IMR-90 (cell line): ENCODE results near the gene TAB2. TPM values are rescaled to one million over a fixed set of nuclear protein-coding genes. Genes with fewer than 3 reads are reported as not detected.

Experiments used
- ATAC-seq: fragments of 200-7000 bp; cut with Tn5 transposase; 2 replicates; pipeline ENCODE4 v1.9.1; 2020; ENCODE audit warnings: low read depth, mild to moderate bottlenecking, moderate library complexity
- BruUV-seq: library from RNA; stranded (reverse); fragments of 400-500 nt; replicated peaks from 2 replicates; lab custom pipeline; 2021; lab: Mats Ljungman, UMichigan
- CTCF ChIA-PET: fragments of 300-600 bp; formaldehyde crosslinking; extraction: SDS; loops from one replicate; lab custom pipeline; 2021; ENCODE audit warnings: antibody characterized with exemption; lab: Yijun Ruan, JAX
- POLR2A ChIA-PET: fragments of 300-600 bp; sonication (Branson Sonifier 250); formaldehyde crosslinking; loops from one replicate; lab custom pipeline; 2022; ENCODE audit warnings: antibody characterized with exemption; ENCODE audit not compliant: unreplicated experiment; lab: Charles Lee
- DNase-seq: peaks from one replicate; pipeline ENCODE4 v3.0.0; 2013
- H2AFZ ChIP-seq: replicated peaks from 2 replicates; pipeline ENCODE3; 2013; ENCODE audit warnings: low read length, mild to moderate bottlenecking; ENCODE audit not compliant: poor library complexity
- H2AK5ac ChIP-seq: 2 replicates; pipeline ENCODE4 v1.6.1; 2013; ENCODE audit warnings: low read depth, low read length, inconsistent platforms
- H2AK9ac ChIP-seq: replicated peaks from 2 replicates; pipeline ENCODE3; 2013; ENCODE audit warnings: mild to moderate bottlenecking, low read depth, low read length, moderate library complexity; ENCODE audit not compliant: poor library complexity
- H2BK120ac ChIP-seq: 2 replicates; pipeline ENCODE4 v1.6.1; 2013; ENCODE audit warnings: low read depth, low read length, inconsistent platforms
- H2BK15ac ChIP-seq: 3 replicates; pipeline ENCODE4 v1.6.1; 2013; ENCODE audit warnings: low read depth, low read length, inconsistent platforms
- H2BK20ac ChIP-seq: 2 replicates; pipeline ENCODE4 v1.6.1; 2013; ENCODE audit warnings: low read depth, mild to moderate bottlenecking, inconsistent platforms, low read length, moderate library complexity
- H2BK5ac ChIP-seq: 2 replicates; pipeline ENCODE4 v1.6.1; 2013; ENCODE audit warnings: mild to moderate bottlenecking, low read depth, low read length, inconsistent platforms; ENCODE audit not compliant: poor library complexity, severe bottlenecking
- H3K14ac ChIP-seq: replicated peaks from 2 replicates; pipeline ENCODE4 v1.6.1; 2013; ENCODE audit warnings: low read depth, low read length, inconsistent platforms
- H3K18ac ChIP-seq: 2 replicates; pipeline ENCODE4 v1.6.1; 2013; ENCODE audit warnings: low read depth, low read length, control low read depth
- H3K23ac ChIP-seq: 2 replicates; pipeline ENCODE4 v1.6.1; 2013; ENCODE audit warnings: low read depth, low read length, inconsistent platforms
- H3K27ac ChIP-seq: 2 replicates; pipeline ENCODE4 v1.5.1; 2013; ENCODE audit warnings: mild to moderate bottlenecking, control low read depth, low read length; ENCODE audit not compliant: insufficient read depth
- H3K27me3 ChIP-seq: 2 replicates; pipeline ENCODE4 v1.6.1; 2013; ENCODE audit warnings: low read length; ENCODE audit not compliant: control insufficient read depth, insufficient read depth
- H3K36me3 ChIP-seq: 2 replicates; pipeline ENCODE4 v1.6.1; 2013; ENCODE audit warnings: low read length, mixed read lengths; ENCODE audit not compliant: control insufficient read depth, insufficient read depth
- H3K4ac ChIP-seq: 2 replicates; pipeline ENCODE4 v1.6.1; 2013; ENCODE audit warnings: low read depth, low read length, inconsistent platforms
- H3K4me1 ChIP-seq: 2 replicates; pipeline ENCODE4 v1.6.1; 2013; ENCODE audit warnings: low read length, mixed read lengths; ENCODE audit not compliant: control insufficient read depth, insufficient read depth
- H3K4me2 ChIP-seq: 2 replicates; pipeline ENCODE4 v1.6.1; 2013; ENCODE audit warnings: low read depth, mild to moderate bottlenecking, control low read depth, low read length, moderate library complexity
- H3K4me3 ChIP-seq: 2 replicates; pipeline ENCODE4 v1.5.1; 2013; ENCODE audit warnings: low read depth, mild to moderate bottlenecking, control low read depth, low read length, moderate library complexity; ENCODE audit not compliant: insufficient read depth
- H3K56ac ChIP-seq: 2 replicates; pipeline ENCODE4 v1.6.1; 2013; ENCODE audit warnings: low read length, inconsistent platforms; ENCODE audit not compliant: insufficient read depth; ENCODE audit errors: extremely low read depth
- H3K79me1 ChIP-seq, 2 experiments: 2 replicates each; pipeline ENCODE4 v1.6.1; 2013; ENCODE audit warnings: low read length in 2 of 2, inconsistent platforms in 1 of 2, low read depth in 1 of 2
- H3K9ac ChIP-seq: 2 replicates; pipeline ENCODE4 v1.6.1; 2013; ENCODE audit warnings: low read depth, low read length, control low read depth
- H3K9me1 ChIP-seq: 2 replicates; pipeline ENCODE4 v1.6.1; 2013; ENCODE audit warnings: low read length, inconsistent platforms; ENCODE audit not compliant: insufficient read depth
- H3K9me3 ChIP-seq: 2 replicates; pipeline ENCODE4 v1.6.1; 2013; ENCODE audit warnings: low read length; ENCODE audit not compliant: control insufficient read depth, insufficient read depth
- H4K20me1 ChIP-seq: 2 replicates; pipeline ENCODE4 v1.6.1; 2013; ENCODE audit warnings: low read length, inconsistent platforms; ENCODE audit not compliant: insufficient read depth
- H4K5ac ChIP-seq: 2 replicates; pipeline ENCODE4 v1.6.1; 2013; ENCODE audit warnings: mild to moderate bottlenecking, low read depth, low read length, control low read depth
- H4K8ac ChIP-seq, 2 experiments: 2 replicates each; pipeline ENCODE4 v1.6.1; 2013; ENCODE audit warnings: low read depth in 2 of 2, low read length in 2 of 2, control low read depth in 1 of 2, inconsistent platforms in 1 of 2
- H4K91ac ChIP-seq: 2 replicates; pipeline ENCODE4 v1.6.1; 2013; ENCODE audit warnings: low read depth, low read length, inconsistent platforms; ENCODE audit not compliant: insufficient read depth
- BHLHE40 ChIP-seq: fragments of 150-350 bp; IDR thresholded peaks from 2 replicates; pipeline ENCODE4 v1.6.1; 2016; ENCODE audit warnings: mild to moderate bottlenecking, low read depth, low read length
- CEBPB ChIP-seq: IDR thresholded peaks from 2 replicates; pipeline ENCODE4 v1.6.1; 2012; ENCODE audit warnings: low read depth, low read length, improper control_type of control experiment
- CHD1 ChIP-seq: IDR thresholded peaks from 2 replicates; pipeline ENCODE4 v1.6.1; 2012; ENCODE audit warnings: low read depth, low read length, improper control_type of control experiment
- FOS ChIP-seq: fragments of 150-350 bp; IDR thresholded peaks from 2 replicates; pipeline ENCODE4 v1.6.1; 2016; ENCODE audit warnings: low read depth, low read length
- MAFK ChIP-seq: IDR thresholded peaks from 2 replicates; pipeline ENCODE4 v1.6.1; 2012; ENCODE audit warnings: low read depth, low read length, improper control_type of control experiment
- MAZ ChIP-seq: IDR thresholded peaks from 2 replicates; pipeline ENCODE4 v1.6.1; 2012; ENCODE audit warnings: low read depth, mild to moderate bottlenecking, low read length, improper control_type of control experiment, moderate library complexity, borderline replicate concordance
- POLR2A ChIP-seq: IDR thresholded peaks from 2 replicates; pipeline ENCODE4 v1.6.1; 2012; ENCODE audit warnings: mild to moderate bottlenecking, low read depth, low read length
- RAD21 ChIP-seq: IDR thresholded peaks from 2 replicates; pipeline ENCODE4 v1.6.1; 2012; ENCODE audit warnings: low read length, improper control_type of control experiment
- RCOR1 ChIP-seq: IDR thresholded peaks from 2 replicates; pipeline ENCODE4 v1.6.1; 2012; ENCODE audit warnings: mild to moderate bottlenecking, low read length, improper control_type of control experiment; ENCODE audit not compliant: insufficient replicate concordance
- RFX5 ChIP-seq: IDR thresholded peaks from 2 replicates; pipeline ENCODE4 v1.8.0; 2012; ENCODE audit warnings: low read depth, mild to moderate bottlenecking, low read length, moderate library complexity
- SMC3 ChIP-seq: fragments of 150-350 bp; IDR thresholded peaks from 2 replicates; pipeline ENCODE4 v1.6.1; 2016; ENCODE audit warnings: low read depth, mild to moderate bottlenecking, antibody characterized with exemption, low read length, moderate library complexity
- WGBS, 2 experiments: methylation state at CpG; one replicate each; pipeline versions ENCODE4 v1.1.5 to v1.1.7; 2013; ENCODE audit warnings: missing lambda C conversion rate in 2 of 2; ENCODE audit not compliant: insufficient read length in 1 of 2; ENCODE audit errors: extremely low coverage in 2 of 2; 5-methylcytosine and 5-hydroxymethylcytosine counted together
- dilution Hi-C: fragments of 300-500 bp; cut with HindIII; formaldehyde crosslinking; loops from one replicate; pipeline ENCODE4 v1.14.3; 2018; ENCODE audit warnings: low sequenced_read_pairs; ENCODE audit not compliant: unreplicated experiment
- in situ Hi-C: fragments of 300-500 bp; cut with MboI; formaldehyde crosslinking; loops from 3 replicates; pipeline ENCODE4 v1.14.3; 2019; ENCODE audit warnings: low sequenced_read_pairs, inconsistent platforms, mixed read lengths
- intact Hi-C: fragments of 100-400 bp; cut with micrococcal nuclease; formaldehyde crosslinking; loops from 2 replicates; pipeline ENCODE4 v1.10.0; 2022
- polyA plus RNA-seq, 3 experiments: library from polyadenylated mRNA; depleted of rRNA; stranded (reverse); fragments of >200 nt; gene quantifications; 2 replicates each; pipeline ENCODE4 v1.2.3, GENCODE V29; 2012; ENCODE audit warnings: low replicate concordance in 1 of 3
- total RNA-seq: library from RNA; depleted of rRNA; stranded (reverse); fragments of >200 nt; gene quantifications from 2 replicates; pipeline ENCODE4 v1.2.3, GENCODE V29; 2012
- TF ChIP-seq, protein P1 (sequence below): fragments of 150-350 bp; IDR thresholded peaks from 2 replicates; pipeline ENCODE4 v1.6.1; 2017; ENCODE audit warnings: mild to moderate bottlenecking, antibody characterized with exemption, low read length, low read depth
- TF ChIP-seq, protein P2 (sequence below): conservative IDR thresholded peaks from 2 replicates; pipeline ENCODE4 v1.5.1; 2012; ENCODE audit warnings: mild to moderate bottlenecking, low read depth, low read length, improper control_type of control experiment
- TF ChIP-seq, protein P3 (sequence below): fragments of 150-350 bp; IDR thresholded peaks from 2 replicates; pipeline ENCODE4 v1.6.1; 2016; ENCODE audit warnings: low read depth, mild to moderate bottlenecking, low read length, moderate library complexity, borderline replicate concordance

TAB2 gene
- total and polyA plus RNA-seq, 2 of the 4 experiments (the other 2 are of a cell fraction): 20.8 to 25.3 TPM

- no peak overlapping the region for H4K91ac ChIP-seq
- no peak overlapping the region for H3K27ac ChIP-seq
- H3K14ac ChIP-seq: 0 out of 2 replicates have a peak overlapping the region, but pooled peaks have one; percentile 18
- H4K20me1 ChIP-seq: no peaks in the 10 kb centered on the region
- no peak overlapping the region for H4K5ac ChIP-seq
- WGBS, 2 experiments: 80% methylated on average over 1 of the region's 19 CpGs; no CpG with 5 or more reads in 1 of the 2 experiments
- no peak overlapping the region for H3K18ac ChIP-seq
- H3K4me2 ChIP-seq: peak overlapping the region; percentile 50
- H3K9me3 ChIP-seq: no peaks in the 10 kb centered on the region
- H3K4me1 ChIP-seq: 0 out of 2 replicates have a peak, but pooled peaks cover 2% of the 10 kb centered on the region
- in situ Hi-C loops (no loop called here), intact Hi-C loops (loop anchor here (1.0 to 10.0 kb wide), 5 partner anchors 85 to 857 kb away; partner anchors contain the start of gene TAB2), dilution Hi-C loops (no loop called here)
- ChIA-PET POLR2A (interaction anchor here (0.5 kb wide), 1 partner anchor 185 kb away, joined by 3 read pairs; no protein-coding TSS in a partner anchor), CTCF (interaction anchor here (0.5 to 2.0 kb wide), 28 partner anchors 9 to 405 kb away, joined by 3 to 13 read pairs (median 5); no protein-coding TSS in a partner anchor)
- H2AFZ ChIP-seq: peak overlapping the region; percentile 72
- H3K36me3 ChIP-seq: no peaks in the 10 kb centered on the region
- no peak overlapping the region for H2AK9ac ChIP-seq
- H3K23ac ChIP-seq: no peak overlapping the region
- no peaks in the 10 kb centered on the region for H3K9me1 ChIP-seq
- H3K27me3 ChIP-seq: peaks cover 2% of the 10 kb centered on the region
- no peak overlapping the region for H2BK20ac ChIP-seq
- TF ChIP-seq FOS: no peak
- no peak for TF ChIP-seq MAFK
- TF ChIP-seq RFX5: no peak
- TF ChIP-seq CHD1: no peak
- peak; percentile 94 for TF ChIP-seq SMC3
- TF ChIP-seq, protein P1, sequence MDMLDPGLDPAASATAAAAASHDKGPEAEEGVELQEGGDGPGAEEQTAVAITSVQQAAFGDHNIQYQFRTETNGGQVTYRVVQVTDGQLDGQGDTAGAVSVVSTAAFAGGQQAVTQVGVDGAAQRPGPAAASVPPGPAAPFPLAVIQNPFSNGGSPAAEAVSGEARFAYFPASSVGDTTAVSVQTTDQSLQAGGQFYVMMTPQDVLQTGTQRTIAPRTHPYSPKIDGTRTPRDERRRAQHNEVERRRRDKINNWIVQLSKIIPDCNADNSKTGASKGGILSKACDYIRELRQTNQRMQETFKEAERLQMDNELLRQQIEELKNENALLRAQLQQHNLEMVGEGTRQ: no peak
- TF ChIP-seq RAD21: peak; percentile 99
- no peak for TF ChIP-seq RCOR1
- TF ChIP-seq CEBPB: no peak
- no peak for TF ChIP-seq POLR2A
- TF ChIP-seq, protein P2, sequence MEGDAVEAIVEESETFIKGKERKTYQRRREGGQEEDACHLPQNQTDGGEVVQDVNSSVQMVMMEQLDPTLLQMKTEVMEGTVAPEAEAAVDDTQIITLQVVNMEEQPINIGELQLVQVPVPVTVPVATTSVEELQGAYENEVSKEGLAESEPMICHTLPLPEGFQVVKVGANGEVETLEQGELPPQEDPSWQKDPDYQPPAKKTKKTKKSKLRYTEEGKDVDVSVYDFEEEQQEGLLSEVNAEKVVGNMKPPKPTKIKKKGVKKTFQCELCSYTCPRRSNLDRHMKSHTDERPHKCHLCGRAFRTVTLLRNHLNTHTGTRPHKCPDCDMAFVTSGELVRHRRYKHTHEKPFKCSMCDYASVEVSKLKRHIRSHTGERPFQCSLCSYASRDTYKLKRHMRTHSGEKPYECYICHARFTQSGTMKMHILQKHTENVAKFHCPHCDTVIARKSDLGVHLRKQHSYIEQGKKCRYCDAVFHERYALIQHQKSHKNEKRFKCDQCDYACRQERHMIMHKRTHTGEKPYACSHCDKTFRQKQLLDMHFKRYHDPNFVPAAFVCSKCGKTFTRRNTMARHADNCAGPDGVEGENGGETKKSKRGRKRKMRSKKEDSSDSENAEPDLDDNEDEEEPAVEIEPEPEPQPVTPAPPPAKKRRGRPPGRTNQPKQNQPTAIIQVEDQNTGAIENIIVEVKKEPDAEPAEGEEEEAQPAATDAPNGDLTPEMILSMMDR: peak; percentile 93
- TF ChIP-seq, protein P3, sequence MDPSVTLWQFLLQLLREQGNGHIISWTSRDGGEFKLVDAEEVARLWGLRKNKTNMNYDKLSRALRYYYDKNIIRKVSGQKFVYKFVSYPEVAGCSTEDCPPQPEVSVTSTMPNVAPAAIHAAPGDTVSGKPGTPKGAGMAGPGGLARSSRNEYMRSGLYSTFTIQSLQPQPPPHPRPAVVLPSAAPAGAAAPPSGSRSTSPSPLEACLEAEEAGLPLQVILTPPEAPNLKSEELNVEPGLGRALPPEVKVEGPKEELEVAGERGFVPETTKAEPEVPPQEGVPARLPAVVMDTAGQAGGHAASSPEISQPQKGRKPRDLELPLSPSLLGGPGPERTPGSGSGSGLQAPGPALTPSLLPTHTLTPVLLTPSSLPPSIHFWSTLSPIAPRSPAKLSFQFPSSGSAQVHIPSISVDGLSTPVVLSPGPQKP: no peak
- no peak for TF ChIP-seq MAZ
- TF ChIP-seq BHLHE40: no peak
- ATAC-seq: peak; percentile 98
- no TSS peak for BruUV-seq
- no peak overlapping the region for H3K4ac ChIP-seq
- no peak overlapping the region for H2BK15ac ChIP-seq
- no peaks in the 10 kb centered on the region for H3K79me1 ChIP-seq
- no peak overlapping the region for H2BK5ac ChIP-seq
- H4K8ac ChIP-seq: no peak overlapping the region
- H3K9ac ChIP-seq: no peak overlapping the region
- peak; percentile 74 for DNase-seq
- 0 out of 2 replicates have a peak overlapping the region, but pooled peaks have one; percentile 6 for H2BK120ac ChIP-seq
- no peak overlapping the region for H3K56ac ChIP-seq
- H2AK5ac ChIP-seq: no peak overlapping the region
- no peak overlapping the region for H3K4me3 ChIP-seq
Observed at GRCh38 chr6:149431905-149432775, 114.6 kb downstream of the TAB2 start.
